SK-N-SH treated with all-trans-retinoic acid at 6 μM for 48 hours (cell line): Measurements from ENCODE around the gene NAALADL2.

ENCODE experiments used
- ARNTL ChIP-seq: fragments of 450-650 bp; formaldehyde crosslinking; IDR thresholded peaks from 2 replicates; pipeline ENCODE4 v1.5.0; 2020; ENCODE audit warnings: low read depth, mild to moderate bottlenecking, moderate library complexity, borderline replicate concordance
- GLIS3 ChIP-seq: fragments of 250-450 bp; sonication (Bioruptor Pico); IDR thresholded peaks from 2 replicates; pipeline ENCODE4 v1.5.0; 2020; ENCODE audit warnings: mild to moderate bottlenecking, moderate library complexity
- PPARA ChIP-seq: fragments of 250-450 bp; sonication (Bioruptor Pico); IDR thresholded peaks from 2 replicates; pipeline ENCODE4 v1.5.0; 2020; ENCODE audit warnings: mild to moderate bottlenecking, borderline replicate concordance
- RARB ChIP-seq: fragments of 250-450 bp; sonication (Bioruptor Pico); IDR thresholded peaks from 2 replicates; pipeline ENCODE4 v1.8.0; 2021; ENCODE audit warnings: mild to moderate bottlenecking, moderate library complexity

- TF ChIP-seq PPARA (no peak), GLIS3 (no peak), ARNTL (no peak), RARB (CRISPR knock-in tag) (no peak)
Observed at GRCh38 chr3:175857666-175858270, 998.6 kb downstream of the NAALADL2 start.
